Ovary (tissue), 9 donors: ENCODE measurements around the gene PDC. TPM values are rescaled to one million over a fixed set of nuclear protein-coding genes. Genes with fewer than 3 reads are reported as not detected.

Experiments used
- DNase-seq, 5 donors: peaks; one replicate each; pipeline ENCODE4 v3.0.0-alpha.2; 2019 to 2020
- H3K27ac ChIP-seq, 2 donors: fragments of 200-600 bp; one replicate each; pipeline versions ENCODE4 v1.5.1 to v1.8.0; 2019 to 2022
- H3K27me3 ChIP-seq: fragments of 200-600 bp; one replicate; pipeline ENCODE4 v1.8.0; 2022
- H3K36me3 ChIP-seq: fragments of 200-600 bp; sonication (generic); one replicate; pipeline ENCODE4 v1.5.1; 2019
- H3K4me1 ChIP-seq: one replicate; pipeline ENCODE4 v1.8.1; 2013; ENCODE audit warnings: mild to moderate bottlenecking, moderate library complexity; ENCODE audit not compliant: insufficient read depth
- H3K4me3 ChIP-seq: fragments of 200-600 bp; sonication (generic); one replicate; pipeline ENCODE4 v1.5.1; 2017
- H3K9me3 ChIP-seq, 2 donors: fragments of 200-600 bp in 1 of 2; sonication (generic) in 1 of 2; one replicate each; pipeline versions ENCODE4 v1.5.1 to v1.8.1; 2013 to 2019; ENCODE audit warnings: mild to moderate bottlenecking in 1 of 2, moderate library complexity in 1 of 2
- CTCF ChIP-seq, 3 donors: fragments of 450-650 bp in 2 of 3; fragments of 200-600 bp in 1 of 3; IDR thresholded peaks; one replicate each; pipeline versions ENCODE4 v1.5.1 to v1.8.0; 2016 to 2022; ENCODE audit warnings: antibody characterized with exemption in 3 of 3, mild to moderate bottlenecking in 1 of 3
- EP300 ChIP-seq: sonication (generic); formaldehyde crosslinking; IDR thresholded peaks from one replicate; pipeline ENCODE4 v1.6.1; 2017; ENCODE audit warnings: antibody characterized with exemption
- POLR2A ChIP-seq: fragments of 450-650 bp; IDR thresholded peaks from one replicate; pipeline ENCODE4 v1.6.1; 2017; ENCODE audit warnings: antibody characterized with exemption, mild to moderate bottlenecking, moderate library complexity
- WGBS, 3 donors: extraction: QIAGEN DNeasy Blood & Tissue Kit in 1 of 3; methylation state at CpG; one replicate each; pipeline versions ENCODE4 v1.1.5 to v1.1.7; 2013 to 2017; 5-methylcytosine and 5-hydroxymethylcytosine counted together
- intact Hi-C, 4 donors: fragments of 100-400 bp; cut with DNase I; formaldehyde crosslinking; loops; one replicate each; pipeline versions ENCODE4 v1.11.0 to v1.15.1; 2022 to 2023
- polyA plus RNA-seq, 2 donors: library from polyadenylated mRNA; stranded (reverse); fragments of 200-250 nt in 1 of 2; fragments of 350-450 nt in 1 of 2; fragmentation: Illumina TruSeq in 1 of 2; extraction: RNeasy Lipid Tissue Mini Kit (QIAGEN cat#74804) in 1 of 2; gene quantifications; one replicate each; pipeline ENCODE4 v1.2.3, GENCODE V29; 2013 to 2014
- total RNA-seq, 7 donors: library from RNA; depleted of rRNA in 2 of 7; stranded (reverse); fragments of >200 nt in 2 of 7; fragmentation: NEBNext Ultra II Directional in 3 of 7; extraction: Animal tissue kit (Norgen Biotek cat#: 25700) in 3 of 7; gene quantifications; one replicate each; pipeline versions ENCODE4 v1.1.0 to v1.2.4, GENCODE V29; 2016 to 2023
- donor health status: DM: no; HTN: no; CAD: no; lungs with moderate emphysema.
- donor health status: DM: no; HTN: no; CAD: no.
- donor health status: Bipolar disorder and iron deficiency.
- donor health status: DM: yes; HTN: yes; CAD: no.
- donor health status: DM: no; HTN: no; CAD: no.
- donor health status: DM: yes; HTN: yes; CAD: no.

The PDC gene
- total and polyA plus RNA-seq, 9 donors: not detected

GRCh38 chr1:186496171-186496851, 35.4 kb upstream of the PDC start:
- no peak for DNase-seq
- Histone ChIP-seq H3K27me3 (no peaks in the 10 kb centered on the region), H3K4me3 (no peak overlapping the region), H3K27ac (no peak overlapping the region), H3K9me3 (no peaks in the 10 kb centered on the region), H3K4me1 (no peaks in the 10 kb centered on the region), H3K36me3 (no peaks in the 10 kb centered on the region)
- intact Hi-C loops: no loop called here
- WGBS, 3 donors: 73 to 78% (median 73%) methylated on average over 2 of the region's 2 CpGs
- TF ChIP-seq EP300: no peak
- TF ChIP-seq POLR2A: no peak
- no peak for TF ChIP-seq CTCF (IDR thresholded peaks at IDR 0.05)

GRCh38 chr1:186494832-186495271, 33.9 kb upstream of the PDC start:
- 69 to 92% (median 70%) methylated on average over 2 of the region's 2 CpGs for WGBS, 3 donors
- H3K27me3 ChIP-seq: no peaks in the 10 kb centered on the region
- intact Hi-C loops: no loop called here

GRCh38 chr1:186492531-186493291, 31.8 kb upstream of the PDC start:
- intact Hi-C loops: no loop called here
- DNase-seq: no peak
- Histone ChIP-seq H3K36me3 (no peaks in the 10 kb centered on the region), H3K27me3 (no peaks in the 10 kb centered on the region), H3K4me3 (no peak overlapping the region), H3K9me3 (no peaks in the 10 kb centered on the region), H3K4me1 (no peaks in the 10 kb centered on the region), H3K27ac (no peak overlapping the region)
- WGBS, 3 donors: 80 to 86% (median 83%) methylated on average over 7 of the region's 7 CpGs
- TF ChIP-seq CTCF (IDR thresholded peaks at IDR 0.05) (no peak), POLR2A (no peak), EP300 (no peak)

More at GRCh38 chr1:186494832-186495271, 33.9 kb upstream of the PDC start:
- no peaks in the 10 kb centered on the region for H3K9me3 ChIP-seq
- H3K27ac ChIP-seq: no peak overlapping the region
- no peak for TF ChIP-seq EP300
- TF ChIP-seq POLR2A: no peak
- no peak for TF ChIP-seq CTCF (IDR thresholded peaks at IDR 0.05)
- no peaks in the 10 kb centered on the region for H3K4me1 ChIP-seq
- no peaks in the 10 kb centered on the region for H3K36me3 ChIP-seq
- H3K4me3 ChIP-seq: no peak overlapping the region
- no peak for DNase-seq

GRCh38 chr1:186491336-186491735, 30.4 kb upstream of the PDC start:
- no peaks in the 10 kb centered on the region for H3K4me1 ChIP-seq
- H3K36me3 ChIP-seq: no peaks in the 10 kb centered on the region
- H3K27ac ChIP-seq: no peak overlapping the region
- no peak overlapping the region for H3K4me3 ChIP-seq
- H3K9me3 ChIP-seq: no peaks in the 10 kb centered on the region
- WGBS, 3 donors: 90 to 98% (median 96%) methylated on average over 2 of the region's 2 CpGs
- intact Hi-C loops: no loop called here
- TF ChIP-seq EP300 (no peak), POLR2A (no peak), CTCF (IDR thresholded peaks at IDR 0.05) (no peak)
- DNase-seq: no peak
- H3K27me3 ChIP-seq: no peaks in the 10 kb centered on the region
